Melanocyte of skin (primary cell): ENCODE data around the gene IFNA14. TPM values are rescaled to one million over a fixed set of nuclear protein-coding genes. Genes with fewer than 3 reads are reported as not detected.

Experiments
- total RNA-seq, 2 donors: library from RNA; depleted of rRNA; stranded (reverse); fragments of >200 nt; gene quantifications; 2 replicates each; pipeline ENCODE4 v1.2.3, GENCODE V29; 2012

The IFNA14 gene
- not detected for total RNA-seq

DNA sequence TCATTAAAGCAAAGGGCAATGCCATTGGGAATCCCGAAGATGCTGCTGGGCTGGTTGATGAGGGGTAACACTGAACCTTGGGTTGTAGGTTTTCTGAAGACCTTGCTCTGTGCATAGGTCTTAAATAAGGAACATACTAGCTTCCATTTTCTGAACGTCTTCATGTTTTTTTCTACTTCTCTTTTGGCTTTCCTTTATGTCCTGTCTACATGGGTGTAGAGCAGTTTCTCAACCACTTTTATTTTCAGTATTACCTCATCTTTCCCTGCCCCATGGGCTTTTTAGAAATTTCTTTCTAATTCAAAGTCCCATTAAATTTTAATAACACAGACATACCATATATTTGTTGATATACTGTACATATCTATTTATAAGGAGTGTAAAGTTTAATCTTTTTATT, at the start of gene IFNA14:
IFNA14 (minus strand) TSS at position 95 of the 400 bp plus-strand sequence; CDS start at position 25, 70 bp downstream.

GRCh38 chr9:21228122-21228521, 11.7 kb downstream of the IFNA14 start, which contains the start of gene IFNA17:
Gene IFNA17, minus strand, starts transcription at chr9:21228222. Its CDS starts 49 bp downstream, at chr9:21228173.

GRCh38 chr9:21217211-21217610, 22.6 kb downstream of the IFNA14 start, which contains the start of gene IFNA16:
Gene IFNA16, minus strand, starts transcription at chr9:21217311. Its CDS starts 6 bp downstream, at chr9:21217305.

GRCh38 chr9:21207043-21207442, 32.8 kb downstream of the IFNA14 start, which contains the start of gene IFNA10:
Gene IFNA10, minus strand, starts transcription at chr9:21207143. Its CDS starts 46 bp downstream, at chr9:21207097.

GRCh38 chr9:21202105-21202504, 37.7 kb downstream of the IFNA14 start, which contains the start of gene IFNA7:
Gene IFNA7, minus strand, starts transcription at chr9:21202205. Its CDS starts 40 bp downstream, at chr9:21202165.

Other genes with a start within 250 kb of the IFNA14 start
- 1 to 10 TPM; 3.4 to 4.7 TPM for gene HACD4, start 208.4 kb downstream of the IFNA14 start, total RNA-seq
- 1 to 10 TPM in 1 of 2 donors, under 1 TPM in 1; 0.69 to 2.0 TPM for gene IFNB1, start 162.1 kb downstream of the IFNA14 start, total RNA-seq
- not detected for gene IFNW1, start 98.2 kb downstream of the IFNA14 start, total RNA-seq
- not detected for gene IFNA21, start 73.3 kb downstream of the IFNA14 start, total RNA-seq
- not detected for gene IFNA4, start 52.4 kb downstream of the IFNA14 start, total RNA-seq
- gene IFNA7, start 37.8 kb downstream of the IFNA14 start, total RNA-seq = not detected
- gene IFNA10, start 32.9 kb downstream of the IFNA14 start, total RNA-seq = not detected
- not detected for gene IFNA16, start 22.7 kb downstream of the IFNA14 start, total RNA-seq
- gene IFNA17, start 11.8 kb downstream of the IFNA14 start, total RNA-seq = not detected
- gene IFNA5, start 65.3 kb upstream of the IFNA14 start, total RNA-seq = not detected
- 10 to 100 TPM; 29.9 to 34.6 TPM for gene KLHL9, start 95.4 kb upstream of the IFNA14 start, total RNA-seq
- not detected for gene IFNA6, start 110.9 kb upstream of the IFNA14 start, total RNA-seq
- gene IFNA13, start 128.1 kb upstream of the IFNA14 start, total RNA-seq = not detected
- gene IFNA2, start 145.4 kb upstream of the IFNA14 start, total RNA-seq = not detected
- gene IFNA8, start 169.1 kb upstream of the IFNA14 start, total RNA-seq = not detected
- not detected for gene IFNA1, start 200.4 kb upstream of the IFNA14 start, total RNA-seq
- under 1 TPM in 1 of 2 donors, not detected in 1; under 0.01 TPM for gene IFNE, start 242.3 kb upstream of the IFNA14 start, total RNA-seq